Left renal pelvis (tissue), 4 donors: ENCODE measurements around the gene ZNG1A. TPM values are rescaled to one million over a fixed set of nuclear protein-coding genes. Genes with fewer than 3 reads are reported as not detected.
"Not testable (repeated sequence)": the region's sequence is repeated elsewhere in the genome, so short reads cannot be mapped to it uniquely, and the experiment has no call there.

Experiments
- DNase-seq, 4 donors: peaks; one replicate each; pipeline ENCODE4 v3.0.0-alpha.2; 2013; ENCODE audit warnings: low read depth in 4 of 4, low spot score in 3 of 4
- polyA plus RNA-seq, 4 donors: library from polyadenylated mRNA; unstranded; fragments of 120-200 nt; gene quantifications; one replicate each; pipeline ENCODE4 v1.2.1, GENCODE V29; 2013; ENCODE audit not compliant: insufficient read length in 4 of 4

The ZNG1A gene
- polyA plus RNA-seq, 4 donors, result 33.3 to 85.0 (median 73.2) TPM

GRCh38 chr9:199601-200000 lies 20.7 kb upstream of the ZNG1A start:
- DNase-seq, result not testable (repeated sequence)

- DNase-seq, result not testable (repeated sequence)
These were observed 573 bp downstream of the ZNG1A start for GRCh38 chr9:178140-178825.

GRCh38 chr9:169757-170156 lies 9.1 kb downstream of the ZNG1A start:
- not testable (repeated sequence) for DNase-seq

GRCh38 chr9:159871-160270 lies 19.0 kb downstream of the ZNG1A start:
- DNase-seq, result not testable (repeated sequence)

GRCh38 chr9:151173-151572 lies 27.7 kb downstream of the ZNG1A start:
- DNase-seq, result not testable (repeated sequence)

- not testable (repeated sequence) for DNase-seq
These were observed 39.0 kb downstream of the ZNG1A start for GRCh38 chr9:139880-140279.

GRCh38 chr9:117995-118467 lies 60.8 kb downstream of the ZNG1A start, which contains the start of gene FOXD4:
Gene FOXD4 (minus strand): TSS chr9:118417. CDS start chr9:118119, 298 bp downstream.
- DNase-seq, result not testable (repeated sequence)

- not testable (repeated sequence) for DNase-seq
These were observed 61.5 kb downstream of the ZNG1A start for GRCh38 chr9:117144-117994.

- not testable (repeated sequence) for DNase-seq
These were observed 62.4 kb downstream of the ZNG1A start for GRCh38 chr9:116239-117077.

GRCh38 chr9:115118-115451 lies 63.8 kb downstream of the ZNG1A start:
- DNase-seq, result not testable (repeated sequence)

- peak in 1 of 4 donors; percentile 27 for DNase-seq
These were observed 64.4 kb downstream of the ZNG1A start for GRCh38 chr9:114267-115117.

GRCh38 chr9:113468-114266 lies 65.2 kb downstream of the ZNG1A start:
- peak in 1 of 4 donors; percentile 33 for DNase-seq

GRCh38 chr9:112589-113467 lies 66.0 kb downstream of the ZNG1A start:
- peak in 1 of 4 donors; percentile 33 for DNase-seq

- DNase-seq, result not testable (repeated sequence)
These were observed 68.2 kb downstream of the ZNG1A start for GRCh38 chr9:110672-111071.

GRCh38 chr9:109540-109939 lies 69.3 kb downstream of the ZNG1A start:
- DNase-seq, result not testable (repeated sequence)

- DNase-seq, result not testable (repeated sequence)
These were observed 69.9 kb downstream of the ZNG1A start for GRCh38 chr9:108742-109495.

GRCh38 chr9:105991-106390 lies 72.9 kb downstream of the ZNG1A start:
- not testable (repeated sequence) for DNase-seq
